ENCODE data around the gene EXD1.
"Not testable (repeated sequence)": the region's sequence is repeated elsewhere in the genome, so short reads cannot be mapped to it uniquely, and the experiment has no call there.

EXD1 gene

DNA sequence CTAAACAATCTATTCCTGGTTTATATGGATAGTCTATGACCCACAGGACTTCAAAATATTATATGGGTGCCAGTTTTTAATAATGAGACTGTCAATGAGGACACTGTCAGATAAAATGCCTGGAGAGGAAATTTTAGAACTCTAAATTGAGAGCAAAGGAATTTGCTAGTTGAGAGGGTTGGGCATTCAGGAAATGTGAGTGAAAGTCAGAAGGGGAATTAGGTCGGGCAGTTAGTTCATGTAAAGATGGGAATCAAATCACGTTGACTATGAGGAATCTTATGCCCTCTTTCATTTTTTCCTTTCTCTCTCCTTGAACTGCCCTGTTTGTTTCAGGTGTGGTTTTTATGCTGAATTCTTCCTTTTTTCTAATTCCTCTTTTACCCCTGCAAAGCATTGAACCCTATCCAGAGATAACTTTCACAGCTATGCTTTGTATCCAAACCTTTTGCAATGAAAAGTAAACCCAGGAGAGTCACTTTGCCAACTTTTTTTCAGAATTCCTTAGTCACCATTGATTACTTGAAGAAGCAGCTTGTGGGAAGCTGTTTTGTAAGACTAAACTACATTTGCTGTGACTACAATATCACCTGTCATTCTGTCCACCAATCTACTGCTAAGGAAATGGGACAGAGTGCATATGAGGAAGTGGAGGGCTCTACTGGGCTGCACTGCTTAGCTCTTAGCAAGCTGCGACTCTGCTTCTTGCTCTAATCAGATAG is 28.4 kb upstream of the EXD1 start:
- DNase-seq (ENCODE audit: low spot score), result peak; percentile 1
- Histone ChIP-seq H3K4me3 (ENCODE audit: severe bottlenecking) (no peak overlapping the region), H3K4me1 (ENCODE audit: insufficient read depth, poor library complexity, severe bottlenecking) (peaks cover 28% of the 10 kb centered on the region), H3K9me3 (ENCODE audit: severe bottlenecking) (no peaks in the 10 kb centered on the region), H3K36me3 (ENCODE audit: low read depth) (peaks cover 77% of the 10 kb centered on the region), H3K27ac (ENCODE audit: poor library complexity, severe bottlenecking) (peak overlapping the region; percentile 26), H3K27me3 (ENCODE audit: insufficient read depth, poor library complexity, severe bottlenecking) (no peaks in the 10 kb centered on the region)
- peak; percentile 82 for ATAC-seq (ENCODE audit: low read depth)
- TF ChIP-seq, protein P1, sequence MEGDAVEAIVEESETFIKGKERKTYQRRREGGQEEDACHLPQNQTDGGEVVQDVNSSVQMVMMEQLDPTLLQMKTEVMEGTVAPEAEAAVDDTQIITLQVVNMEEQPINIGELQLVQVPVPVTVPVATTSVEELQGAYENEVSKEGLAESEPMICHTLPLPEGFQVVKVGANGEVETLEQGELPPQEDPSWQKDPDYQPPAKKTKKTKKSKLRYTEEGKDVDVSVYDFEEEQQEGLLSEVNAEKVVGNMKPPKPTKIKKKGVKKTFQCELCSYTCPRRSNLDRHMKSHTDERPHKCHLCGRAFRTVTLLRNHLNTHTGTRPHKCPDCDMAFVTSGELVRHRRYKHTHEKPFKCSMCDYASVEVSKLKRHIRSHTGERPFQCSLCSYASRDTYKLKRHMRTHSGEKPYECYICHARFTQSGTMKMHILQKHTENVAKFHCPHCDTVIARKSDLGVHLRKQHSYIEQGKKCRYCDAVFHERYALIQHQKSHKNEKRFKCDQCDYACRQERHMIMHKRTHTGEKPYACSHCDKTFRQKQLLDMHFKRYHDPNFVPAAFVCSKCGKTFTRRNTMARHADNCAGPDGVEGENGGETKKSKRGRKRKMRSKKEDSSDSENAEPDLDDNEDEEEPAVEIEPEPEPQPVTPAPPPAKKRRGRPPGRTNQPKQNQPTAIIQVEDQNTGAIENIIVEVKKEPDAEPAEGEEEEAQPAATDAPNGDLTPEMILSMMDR (IDR thresholded peaks at IDR 0.05; ENCODE audit: poor library complexity, severe bottlenecking), result no peak

DNA sequence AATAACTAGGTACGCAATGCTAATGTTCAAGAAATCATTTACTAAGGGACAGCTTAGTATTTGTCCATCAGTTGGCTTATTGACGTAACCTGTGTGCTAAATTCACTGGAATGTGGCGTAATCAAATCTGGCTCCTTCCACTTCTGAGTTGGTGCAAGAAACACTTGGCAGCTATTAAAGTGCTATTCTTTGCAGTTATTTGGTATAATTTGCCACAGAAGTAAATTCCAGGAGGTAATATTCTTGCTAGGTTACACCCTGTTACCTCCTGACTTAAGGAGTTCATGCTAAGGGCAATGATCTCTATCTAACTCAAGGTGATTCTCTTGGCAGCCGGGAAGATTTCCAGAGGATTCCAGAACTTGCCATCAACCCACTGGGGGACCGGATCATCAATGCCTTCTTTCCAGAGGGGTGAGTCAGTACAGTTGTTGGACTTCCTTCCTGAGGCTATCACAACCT is 26.1 kb upstream of the EXD1 start:
- ATAC-seq (ENCODE audit: low read depth), result peak; percentile 53
- Histone ChIP-seq H3K4me3 (ENCODE audit: severe bottlenecking) (no peak overlapping the region), H3K27me3 (ENCODE audit: insufficient read depth, poor library complexity, severe bottlenecking) (no peaks in the 10 kb centered on the region), H3K9me3 (ENCODE audit: severe bottlenecking) (no peaks in the 10 kb centered on the region), H3K4me1 (ENCODE audit: insufficient read depth, poor library complexity, severe bottlenecking) (peaks cover 28% of the 10 kb centered on the region), H3K27ac (ENCODE audit: poor library complexity, severe bottlenecking) (peak overlapping the region; percentile 13), H3K36me3 (ENCODE audit: low read depth) (peaks cover 72% of the 10 kb centered on the region)
- DNase-seq (ENCODE audit: low spot score), result peak; percentile 29
- TF ChIP-seq, protein P1 (IDR thresholded peaks at IDR 0.05; ENCODE audit: poor library complexity, severe bottlenecking), result no peak

DNA sequence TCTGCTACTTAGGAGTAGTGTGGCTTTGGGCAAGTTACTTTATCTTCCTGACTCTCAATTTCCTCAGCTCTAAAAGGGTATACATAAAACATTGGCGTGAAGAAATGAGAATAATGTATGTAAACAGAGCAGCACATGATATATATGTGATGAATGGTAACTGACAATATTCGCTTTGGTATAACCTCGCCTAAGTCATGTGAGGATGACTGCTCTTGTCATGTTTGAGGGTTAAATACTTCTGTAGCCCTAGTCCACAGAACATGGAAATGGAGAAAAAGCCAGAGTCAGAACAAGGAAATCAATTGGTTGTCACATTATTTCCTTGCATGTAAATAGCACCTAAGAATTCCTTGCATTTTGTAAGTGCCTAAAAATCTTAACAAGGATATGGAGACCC is 25.5 kb upstream of the EXD1 start:
- Histone ChIP-seq H3K4me1 (ENCODE audit: insufficient read depth, poor library complexity, severe bottlenecking) (peaks cover 28% of the 10 kb centered on the region), H3K27me3 (ENCODE audit: insufficient read depth, poor library complexity, severe bottlenecking) (no peaks in the 10 kb centered on the region), H3K4me3 (ENCODE audit: severe bottlenecking) (no peak overlapping the region), H3K27ac (ENCODE audit: poor library complexity, severe bottlenecking) (peak overlapping the region; percentile 13), H3K9me3 (ENCODE audit: severe bottlenecking) (no peaks in the 10 kb centered on the region), H3K36me3 (ENCODE audit: low read depth) (peaks cover 72% of the 10 kb centered on the region)
- ATAC-seq (ENCODE audit: low read depth), result no peak
- DNase-seq (ENCODE audit: low spot score), result no peak
- TF ChIP-seq, protein P1 (IDR thresholded peaks at IDR 0.05; ENCODE audit: poor library complexity, severe bottlenecking), result no peak

DNA sequence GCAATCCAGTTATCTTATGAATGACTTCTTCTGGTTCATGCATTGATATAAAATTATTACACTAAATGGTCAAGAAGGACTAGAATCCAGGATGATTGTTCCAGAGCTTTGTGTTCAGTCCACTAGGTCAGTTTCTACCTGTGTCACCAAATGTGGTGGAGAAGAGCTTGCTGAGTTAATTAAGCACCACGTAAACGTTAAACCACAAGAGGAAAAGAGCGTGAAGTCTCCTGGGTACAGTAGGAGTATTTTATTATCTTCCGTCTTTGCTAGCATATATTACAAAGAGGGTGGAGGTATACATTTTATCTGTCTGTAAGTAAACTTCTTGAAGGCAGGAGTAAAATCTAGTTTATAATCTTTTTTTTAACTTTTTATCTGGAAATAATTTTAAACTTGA is 24.0 kb upstream of the EXD1 start:
- Histone ChIP-seq H3K27me3 (ENCODE audit: insufficient read depth, poor library complexity, severe bottlenecking) (no peaks in the 10 kb centered on the region), H3K4me3 (ENCODE audit: severe bottlenecking) (no peak overlapping the region), H3K4me1 (ENCODE audit: insufficient read depth, poor library complexity, severe bottlenecking) (peaks cover 38% of the 10 kb centered on the region), H3K27ac (ENCODE audit: poor library complexity, severe bottlenecking) (no peak overlapping the region), H3K9me3 (ENCODE audit: severe bottlenecking) (no peaks in the 10 kb centered on the region), H3K36me3 (ENCODE audit: low read depth) (peaks cover 76% of the 10 kb centered on the region)
- DNase-seq (ENCODE audit: low spot score) (no peak), ATAC-seq (ENCODE audit: low read depth) (no peak)
- TF ChIP-seq, protein P1 (IDR thresholded peaks at IDR 0.05; ENCODE audit: poor library complexity, severe bottlenecking), result no peak

DNA sequence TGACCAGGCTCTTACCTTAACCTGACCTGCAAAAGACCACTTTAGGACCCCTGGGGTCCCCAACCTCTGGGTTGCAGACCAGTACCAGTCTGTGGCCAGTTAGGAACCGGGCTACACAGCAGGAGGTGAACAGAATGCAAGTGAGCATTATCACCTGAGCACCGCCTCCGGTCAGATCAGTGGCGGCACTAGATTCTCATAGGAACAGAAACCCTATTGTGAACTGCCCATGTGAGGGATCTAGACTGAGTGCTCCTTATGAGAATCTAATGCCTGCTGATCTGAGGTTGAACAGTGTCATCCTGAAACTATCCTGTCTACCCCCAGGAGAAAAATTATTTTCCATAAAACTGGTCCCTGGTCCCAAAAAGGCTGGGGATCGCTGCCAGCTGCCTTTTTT is 20.9 kb upstream of the EXD1 start:
- ATAC-seq (ENCODE audit: low read depth) (no peak), DNase-seq (ENCODE audit: low spot score) (no peak)
- Histone ChIP-seq H3K36me3 (ENCODE audit: low read depth) (peaks cover 67% of the 10 kb centered on the region), H3K27ac (ENCODE audit: poor library complexity, severe bottlenecking) (peak overlapping the region; percentile 85), H3K4me1 (ENCODE audit: insufficient read depth, poor library complexity, severe bottlenecking) (peaks cover 20% of the 10 kb centered on the region), H3K27me3 (ENCODE audit: insufficient read depth, poor library complexity, severe bottlenecking) (no peaks in the 10 kb centered on the region), H3K9me3 (ENCODE audit: severe bottlenecking) (no peaks in the 10 kb centered on the region), H3K4me3 (ENCODE audit: severe bottlenecking) (no peak overlapping the region)
- TF ChIP-seq, protein P1 (IDR thresholded peaks at IDR 0.05; ENCODE audit: poor library complexity, severe bottlenecking), result no peak

DNA sequence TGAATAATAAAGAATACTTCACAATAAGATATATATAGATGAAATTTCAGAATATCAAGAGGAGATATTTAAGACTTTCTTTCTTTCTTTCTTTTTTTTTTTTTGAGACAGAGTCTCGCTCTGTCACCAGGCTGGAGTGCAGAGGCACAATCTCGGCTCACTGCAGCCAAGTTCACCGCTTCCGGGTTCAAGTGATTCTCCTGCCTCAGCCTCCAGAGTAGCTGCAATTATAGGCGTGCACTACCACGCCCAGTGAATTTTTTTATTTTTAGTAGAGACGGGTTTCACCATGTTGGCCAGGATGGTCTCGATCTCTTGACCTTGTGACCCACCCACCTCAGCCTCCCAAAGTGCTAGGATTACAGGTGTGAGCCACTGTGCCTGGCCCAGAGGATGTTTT is 20.2 kb upstream of the EXD1 start:
- Histone ChIP-seq H3K4me1 (ENCODE audit: insufficient read depth, poor library complexity, severe bottlenecking) (peaks cover 16% of the 10 kb centered on the region), H3K27ac (ENCODE audit: poor library complexity, severe bottlenecking) (peak overlapping the region; percentile 85), H3K36me3 (ENCODE audit: low read depth) (peaks cover 69% of the 10 kb centered on the region)
- ATAC-seq (ENCODE audit: low read depth); H3K4me3 ChIP-seq (ENCODE audit: severe bottlenecking); H3K27me3 ChIP-seq (ENCODE audit: insufficient read depth, poor library complexity, severe bottlenecking); H3K9me3 ChIP-seq (ENCODE audit: severe bottlenecking); DNase-seq (ENCODE audit: low spot score): not testable (repeated sequence)

Measured in RWPE2 (cell line).